Thoracic aorta (tissue), 2 donors: ENCODE results near the gene LMNTD2. TPM values are rescaled to one million over a fixed set of nuclear protein-coding genes. Genes with fewer than 3 reads are reported as not detected.

Source experiments
- ATAC-seq: fragments of 150-250 bp; one replicate; pipeline ENCODE4 v1.8.0; 2017; ENCODE audit warnings: low read depth; ENCODE audit not compliant: insufficient number of reproducible peaks, low FRiP score
- DNase-seq: peaks from one replicate; pipeline ENCODE4 v3.0.0-alpha.2; 2020; ENCODE audit warnings: low spot score
- H3K27ac ChIP-seq, 2 donors: fragments of 200-600 bp; sonication (generic); 1 replicate in 1 of 2; 2 replicates in 1 of 2; pipeline ENCODE4 v1.5.1; 2016; ENCODE audit warnings: mild to moderate bottlenecking in 2 of 2, moderate library complexity in 2 of 2
- H3K27me3 ChIP-seq: fragments of 200-600 bp; sonication (generic); replicated peaks from 2 replicates; pipeline ENCODE4 v1.6.0; 2016; ENCODE audit warnings: mild to moderate bottlenecking; ENCODE audit not compliant: insufficient read depth
- H3K36me3 ChIP-seq: fragments of 200-600 bp; sonication (generic); one replicate; pipeline ENCODE4 v1.5.1; 2016
- H3K4me1 ChIP-seq, 2 donors: fragments of 200-600 bp; sonication (generic); 1 replicate in 1 of 2; 2 replicates in 1 of 2; pipeline versions ENCODE4 v1.5.1 to v1.6.0; 2016; ENCODE audit warnings: low read depth in 2 of 2, mild to moderate bottlenecking in 1 of 2; ENCODE audit not compliant: control insufficient read depth in 1 of 2
- H3K4me3 ChIP-seq: fragments of 200-600 bp; sonication (generic); 2 replicates; pipeline ENCODE4 v1.5.1; 2016; ENCODE audit warnings: mild to moderate bottlenecking
- H3K9me3 ChIP-seq: fragments of 200-600 bp; sonication (generic); 2 replicates; pipeline ENCODE4 v1.5.1; 2016
- CTCF ChIP-seq: fragments of 200-600 bp; sonication (generic); IDR thresholded peaks from one replicate; pipeline ENCODE4 v1.5.1; 2019; ENCODE audit warnings: antibody characterized with exemption
- total RNA-seq, 2 donors: library from RNA; depleted of rRNA; stranded (reverse); fragments of >200 nt; gene quantifications; one replicate each; pipeline versions ENCODE4 v1.1.0 to v1.2.3, GENCODE V29; 2016

The LMNTD2 gene
- total RNA-seq, 2 donors from 2014 or later, result 1.1 to 2.7 TPM

- Histone ChIP-seq H3K36me3 (peaks cover 12% of the 10 kb centered on the region), H3K4me1 (no peaks in the 10 kb centered on the region), H3K27me3 (no peaks in the 10 kb centered on the region), H3K4me3 (no peak overlapping the region), H3K9me3 (no peaks in the 10 kb centered on the region), H3K27ac (no peak overlapping the region)
- ATAC-seq, result no peak
- no peak for DNase-seq
- no peak for TF ChIP-seq CTCF
Observed at GRCh38 chr11:528166-528814, 32.2 kb downstream of the LMNTD2 start.

DNA sequence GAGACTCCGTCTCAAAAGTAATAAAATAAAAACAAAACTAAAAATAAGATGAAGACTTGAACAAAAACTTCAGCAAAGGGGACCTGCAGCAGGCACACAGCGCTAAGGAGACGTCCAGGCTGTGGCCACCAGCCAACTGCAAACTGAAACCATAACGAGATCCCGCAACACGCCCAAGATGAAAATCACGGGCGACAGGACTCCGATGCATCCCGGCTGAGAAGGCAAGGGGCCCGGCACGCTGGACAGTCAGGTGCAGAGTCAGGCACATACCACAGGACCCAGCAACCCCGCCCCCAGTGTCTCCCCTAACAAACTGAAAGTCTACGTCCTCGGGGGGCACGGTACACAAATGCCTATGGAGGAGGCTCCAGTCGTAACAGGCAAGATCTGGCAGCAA, 34.3 kb downstream of the LMNTD2 start:
- Histone ChIP-seq H3K4me1 (no peaks in the 10 kb centered on the region), H3K4me3 (no peak overlapping the region), H3K36me3 (no peaks in the 10 kb centered on the region), H3K9me3 (no peaks in the 10 kb centered on the region), H3K27me3 (no peaks in the 10 kb centered on the region), H3K27ac (no peak overlapping the region)
- TF ChIP-seq CTCF, result no peak
- no peak for DNase-seq
- ATAC-seq, result no peak

DNA sequence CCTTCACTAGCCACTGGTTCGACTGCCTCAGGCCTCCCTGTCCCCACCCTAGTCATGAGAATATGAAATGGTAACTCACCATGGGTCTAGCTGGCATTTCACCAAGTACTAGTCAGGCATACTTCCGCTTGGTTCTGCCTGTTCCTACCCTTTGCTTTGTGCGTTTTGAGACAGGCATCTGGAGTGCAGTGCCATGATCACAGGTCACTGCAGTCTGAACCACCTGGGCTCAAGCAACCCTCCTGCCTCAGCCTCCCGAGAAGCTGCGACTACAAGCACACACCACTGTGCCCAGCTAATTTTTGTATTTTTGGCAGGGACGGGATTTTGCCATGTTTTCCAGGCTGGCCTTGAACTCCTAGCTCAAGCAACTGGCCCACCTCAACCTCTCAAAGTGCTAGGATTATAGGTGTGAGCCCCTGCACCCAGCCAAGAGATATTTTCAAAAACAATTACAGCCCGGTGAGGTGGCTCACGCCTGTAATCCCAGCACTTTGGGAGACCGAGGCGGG, 39.3 kb downstream of the LMNTD2 start:
- H3K4me1 ChIP-seq, result no peaks in the 10 kb centered on the region
- no peak for TF ChIP-seq CTCF
- H3K27ac ChIP-seq, result no peak overlapping the region
- no peaks in the 10 kb centered on the region for H3K36me3 ChIP-seq
- H3K9me3 ChIP-seq, result no peaks in the 10 kb centered on the region
- H3K4me3 ChIP-seq, result no peak overlapping the region
- ATAC-seq (no peak), DNase-seq (no peak)
- no peaks in the 10 kb centered on the region for H3K27me3 ChIP-seq

DNA sequence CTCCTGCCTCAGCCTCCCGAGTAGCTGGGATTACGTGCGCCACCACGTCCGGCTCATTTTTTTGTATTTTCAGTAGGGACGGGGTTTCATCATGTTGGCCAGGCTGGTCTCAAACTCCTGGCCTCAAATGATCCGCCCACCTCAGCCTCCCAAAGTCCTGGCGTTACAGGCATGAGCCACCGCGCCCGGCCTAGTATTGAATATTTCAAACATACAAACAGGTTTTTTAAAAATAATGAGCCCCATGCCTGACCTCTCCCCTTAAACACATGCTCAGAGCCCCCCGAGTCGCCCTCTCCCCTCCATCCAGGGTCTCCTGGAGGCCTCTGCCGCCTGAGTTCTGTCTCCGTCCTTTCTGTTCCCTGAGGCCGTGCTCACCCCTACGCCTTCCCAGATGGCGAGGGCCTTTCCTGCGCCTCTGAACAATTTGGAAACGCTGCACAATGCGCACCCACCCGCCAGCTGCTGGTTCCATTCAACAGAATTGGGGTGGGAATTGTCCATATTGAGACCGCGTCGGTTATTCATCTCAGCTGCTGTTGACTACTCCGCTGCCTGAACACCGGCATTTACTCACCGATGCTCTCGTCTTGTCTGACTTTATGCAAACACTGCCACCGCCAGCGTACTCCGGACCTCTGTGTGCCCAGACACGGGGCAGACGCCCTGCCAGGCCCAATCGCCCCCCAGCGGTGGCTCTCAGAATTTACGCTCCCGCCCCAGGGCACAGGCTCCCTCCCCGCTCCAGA, 39.9 kb downstream of the LMNTD2 start:
- no peak for ATAC-seq
- no peak for DNase-seq

More for the DNA sequence above, 39.9 kb downstream of the LMNTD2 start:
- no peak overlapping the region for H3K4me3 ChIP-seq
- H3K27me3 ChIP-seq, result no peaks in the 10 kb centered on the region
- H3K9me3 ChIP-seq, result no peaks in the 10 kb centered on the region
- H3K4me1 ChIP-seq, result no peaks in the 10 kb centered on the region
- H3K36me3 ChIP-seq, result no peaks in the 10 kb centered on the region
- H3K27ac ChIP-seq, result no peak overlapping the region
- no peak for TF ChIP-seq CTCF
